Hepatocyte (in vitro differentiated cells): ENCODE measurements around the gene POLR3B.
"Not testable (repeated sequence)": the region's sequence is repeated elsewhere in the genome, so short reads cannot be mapped to it uniquely, and the experiment has no call there.

Experiments
- CTCF ChIP-seq: fragments of 200-600 bp; sonication (generic); IDR thresholded peaks from 2 replicates; pipeline ENCODE4 v1.5.1; 2016; ENCODE audit warnings: antibody characterized with exemption, mild to moderate bottlenecking; ENCODE audit not compliant: poor library complexity
- EZH2 ChIP-seq: fragments of 200-600 bp; sonication (generic); IDR thresholded peaks from 2 replicates; pipeline ENCODE4 v1.6.1; 2016; ENCODE audit warnings: antibody characterized with exemption, mild to moderate bottlenecking, borderline replicate concordance
- EZH2phosphoT487 ChIP-seq: fragments of 200-600 bp; sonication (generic); IDR thresholded peaks from one replicate; pipeline ENCODE4 v1.6.1; 2018; ENCODE audit warnings: antibody characterized with exemption, mild to moderate bottlenecking, low read depth, moderate library complexity; ENCODE audit not compliant: unreplicated experiment, severe bottlenecking

- TF ChIP-seq EZH2phosphoT487, CTCF, EZH2: not testable (repeated sequence)
Measured at GRCh38 chr12:106477627-106478026, 120.1 kb downstream of the POLR3B start.
